Fibroblast of lung (primary cell): Measurements from ENCODE around the gene ERVFRD-1.

ENCODE experiments used
- EZH2 ChIP-seq: IDR thresholded peaks from 2 replicates; pipeline ENCODE4 v1.5.1; 2012; ENCODE audit warnings: low read length, control low read depth, mild to moderate bottlenecking; ENCODE audit errors: missing control alignments
- TF ChIP-seq, protein P1 (sequence below), 2 donors: IDR thresholded peaks in 1 of 2; conservative IDR thresholded peaks in 1 of 2; 1 replicate in 1 of 2; 2 replicates in 1 of 2; pipeline ENCODE4 v1.5.1; 2011 to 2012; ENCODE audit warnings: low read length in 2 of 2, control low read depth in 1 of 2, inconsistent platforms in 1 of 2, low read depth in 1 of 2, mild to moderate bottlenecking in 1 of 2

DNA sequence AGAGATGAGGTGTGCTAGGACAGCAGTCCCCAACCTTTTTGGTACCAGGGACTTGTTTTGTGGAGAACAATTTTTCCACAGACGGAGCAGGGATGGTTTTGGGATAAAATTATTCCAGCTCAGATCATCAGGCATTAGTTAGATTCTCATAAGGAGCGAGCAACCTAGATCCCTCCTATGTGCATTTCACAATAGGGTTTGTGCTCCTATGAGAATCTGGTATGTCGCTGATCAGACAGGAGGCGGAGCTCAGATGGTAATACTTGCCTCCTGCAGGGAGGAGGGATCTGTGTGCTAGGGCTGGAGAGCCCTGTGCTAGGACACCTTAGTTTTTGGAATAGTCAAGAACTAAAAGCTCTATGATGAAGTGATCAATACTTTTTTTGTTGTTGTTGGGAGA, 15.4 kb downstream of the ERVFRD-1 start:
- TF ChIP-seq, protein P1, sequence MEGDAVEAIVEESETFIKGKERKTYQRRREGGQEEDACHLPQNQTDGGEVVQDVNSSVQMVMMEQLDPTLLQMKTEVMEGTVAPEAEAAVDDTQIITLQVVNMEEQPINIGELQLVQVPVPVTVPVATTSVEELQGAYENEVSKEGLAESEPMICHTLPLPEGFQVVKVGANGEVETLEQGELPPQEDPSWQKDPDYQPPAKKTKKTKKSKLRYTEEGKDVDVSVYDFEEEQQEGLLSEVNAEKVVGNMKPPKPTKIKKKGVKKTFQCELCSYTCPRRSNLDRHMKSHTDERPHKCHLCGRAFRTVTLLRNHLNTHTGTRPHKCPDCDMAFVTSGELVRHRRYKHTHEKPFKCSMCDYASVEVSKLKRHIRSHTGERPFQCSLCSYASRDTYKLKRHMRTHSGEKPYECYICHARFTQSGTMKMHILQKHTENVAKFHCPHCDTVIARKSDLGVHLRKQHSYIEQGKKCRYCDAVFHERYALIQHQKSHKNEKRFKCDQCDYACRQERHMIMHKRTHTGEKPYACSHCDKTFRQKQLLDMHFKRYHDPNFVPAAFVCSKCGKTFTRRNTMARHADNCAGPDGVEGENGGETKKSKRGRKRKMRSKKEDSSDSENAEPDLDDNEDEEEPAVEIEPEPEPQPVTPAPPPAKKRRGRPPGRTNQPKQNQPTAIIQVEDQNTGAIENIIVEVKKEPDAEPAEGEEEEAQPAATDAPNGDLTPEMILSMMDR (conservative IDR thresholded peaks at IDR 0.05 in 1 of 2, IDR thresholded peaks at IDR 0.05 in 1 of 2; ENCODE audit: low read depth in 1 of 2, low read length in 2 of 2) = no peak
- TF ChIP-seq EZH2 = no peak
